GM18858 (cell line): Measurements from ENCODE around the gene HERC4.
"Not testable (repeated sequence)": the region's sequence is repeated elsewhere in the genome, so short reads cannot be mapped to it uniquely, and the experiment has no call there.

Source experiments
- ATAC-seq: cut with Tn5 transposase; IDR thresholded peaks from one replicate; pipeline ENCODE4 v1.9.1; 2021; ENCODE audit not compliant: unreplicated experiment

Gene HERC4

DNA sequence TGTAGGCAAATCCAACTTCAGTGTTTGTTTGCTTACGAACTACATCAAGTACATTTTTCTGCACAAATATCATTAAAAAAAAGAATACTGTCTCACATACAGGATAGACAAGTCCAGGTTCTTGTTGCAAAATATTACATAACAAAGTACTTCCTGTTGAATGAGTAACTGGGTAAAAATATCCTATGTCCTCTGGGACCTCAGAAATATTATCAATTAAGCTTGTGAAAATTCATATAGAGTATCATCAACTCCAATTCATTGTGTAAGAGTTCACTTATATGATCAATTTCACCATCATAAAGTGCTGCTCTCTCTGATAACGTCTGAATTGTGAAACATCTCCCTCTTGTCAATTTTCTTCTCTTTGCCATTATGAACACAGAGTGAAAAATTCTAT, 22.6 kb downstream of the HERC4 start:
- no peak for ATAC-seq

DNA sequence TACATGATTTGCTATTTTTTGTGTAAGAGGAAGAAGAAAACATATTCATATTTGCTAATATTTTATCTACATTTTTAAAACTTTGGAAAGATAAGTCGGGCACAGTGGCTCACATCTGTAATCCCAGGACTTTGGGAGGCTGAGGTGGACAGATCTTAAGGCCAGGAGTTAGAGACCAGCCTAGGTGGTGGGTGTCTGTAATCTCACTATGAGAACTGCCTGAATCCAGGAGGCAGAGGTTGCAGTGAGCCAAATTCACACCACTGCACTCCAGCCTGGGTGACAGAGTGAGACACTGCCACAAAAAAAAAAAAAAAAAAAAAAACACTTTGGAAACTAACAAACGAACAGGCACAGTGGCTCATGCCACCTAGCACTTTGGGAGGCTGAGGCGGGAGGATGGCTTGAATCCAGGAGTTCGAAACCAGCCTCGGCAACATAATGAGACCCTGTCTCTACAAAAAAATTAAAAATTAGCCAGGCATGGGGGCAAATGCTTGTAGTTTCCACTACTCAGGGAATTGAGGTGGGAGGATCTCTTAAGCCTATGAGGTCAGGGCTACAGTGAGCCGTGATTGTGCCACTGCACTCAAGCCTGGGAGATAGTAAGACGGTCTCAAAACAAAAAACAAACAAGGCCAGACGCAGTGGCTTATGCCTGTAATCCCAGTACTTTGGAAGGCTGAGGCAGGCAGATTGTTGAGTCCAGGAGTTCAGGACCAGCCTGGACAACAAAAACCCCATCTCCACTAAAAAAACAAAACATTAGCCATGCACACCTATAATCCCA, 25.6 kb downstream of the HERC4 start:
- no peak for ATAC-seq

DNA sequence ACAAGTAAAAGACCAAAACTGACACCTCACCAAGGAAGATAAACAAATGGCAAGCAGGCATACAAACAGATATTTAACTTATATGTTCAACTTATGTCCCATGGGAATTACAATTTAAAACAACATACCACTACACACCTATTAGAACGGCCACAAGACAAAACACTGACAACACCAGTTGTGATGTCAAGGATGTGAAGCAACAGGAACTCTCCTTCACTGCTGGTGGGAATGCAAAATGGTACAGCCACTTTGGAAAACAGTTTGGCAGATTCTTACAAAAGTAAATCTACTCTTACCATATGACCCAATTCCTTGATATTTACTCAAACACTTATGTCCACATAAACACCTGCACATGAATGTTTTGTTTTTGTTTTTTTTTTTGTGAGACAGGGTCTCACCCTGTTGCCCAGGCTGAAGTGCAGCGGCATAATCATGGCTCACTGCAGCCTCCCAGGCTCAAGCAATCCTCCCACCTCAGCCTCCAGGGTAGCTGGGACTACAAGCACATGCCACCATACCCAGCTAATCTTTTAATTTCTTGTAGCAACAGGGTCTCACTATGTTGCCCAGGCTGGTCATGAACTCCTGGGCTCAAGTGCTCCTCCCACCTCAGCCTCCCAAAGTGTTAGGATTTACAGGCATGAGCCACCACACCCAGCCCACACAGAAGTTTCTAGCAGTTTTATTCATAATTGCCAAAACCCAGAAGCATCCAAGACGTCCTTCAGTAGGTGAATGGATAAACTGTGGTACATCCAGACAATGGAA, 27.3 kb downstream of the HERC4 start:
- no peak for ATAC-seq

DNA sequence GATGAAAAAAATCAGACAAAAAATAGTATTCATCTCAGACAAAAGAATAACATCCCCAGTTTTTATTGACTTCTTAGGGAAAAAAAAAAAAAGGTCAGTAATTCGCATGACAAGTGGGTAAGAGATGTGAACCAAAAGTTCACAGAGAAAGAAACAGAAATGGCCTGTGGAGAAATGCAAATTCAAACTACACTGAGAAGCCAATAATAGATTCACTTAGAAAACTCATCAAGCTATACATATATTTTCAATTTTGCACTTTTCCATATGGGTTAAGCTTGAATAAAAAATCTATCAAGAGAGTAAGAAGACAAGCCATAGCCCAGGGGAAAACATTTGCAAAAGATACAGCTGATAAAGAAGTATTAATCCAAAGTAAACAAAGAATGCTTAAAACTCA, 28.0 kb downstream of the HERC4 start:
- no peak for ATAC-seq

DNA sequence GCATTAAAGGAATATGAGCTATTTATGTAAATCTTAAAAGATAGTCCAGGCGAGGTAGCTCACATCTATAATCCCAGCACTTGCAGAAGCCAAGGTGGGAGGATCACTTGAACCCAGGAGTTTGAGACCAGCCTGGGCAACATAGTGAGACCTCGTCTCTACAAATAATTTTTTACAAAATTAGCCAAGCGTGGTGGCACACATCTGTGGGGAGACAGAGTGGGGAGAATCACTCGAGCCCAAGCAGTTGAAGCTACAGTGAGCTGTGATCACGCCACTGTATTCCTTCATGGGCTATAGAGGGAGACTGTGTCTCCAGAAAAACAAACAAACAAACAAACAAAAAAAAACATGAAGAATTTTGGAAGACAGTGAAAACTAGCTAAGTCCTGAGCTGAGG, 28.4 kb downstream of the HERC4 start:
- ATAC-seq: no peak

DNA sequence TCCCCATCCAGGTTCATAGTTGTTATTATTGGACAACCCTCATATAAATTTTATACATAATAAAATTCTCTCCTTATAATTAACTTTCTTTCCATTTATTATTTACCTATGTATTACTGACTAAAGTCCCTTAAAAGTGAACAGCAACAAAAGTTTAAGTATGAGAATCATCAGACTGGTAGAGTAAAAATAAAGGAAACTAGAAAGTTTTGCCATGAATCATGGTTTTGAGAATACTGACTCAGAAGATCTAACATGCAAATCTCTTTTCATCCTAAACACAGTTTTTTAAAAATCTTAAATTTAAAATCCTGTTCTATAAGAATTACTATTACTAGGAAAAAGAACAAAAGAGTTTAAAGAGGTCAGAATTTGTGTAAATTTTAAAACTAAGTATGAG, 32.1 kb downstream of the HERC4 start:
- ATAC-seq: no peak

DNA sequence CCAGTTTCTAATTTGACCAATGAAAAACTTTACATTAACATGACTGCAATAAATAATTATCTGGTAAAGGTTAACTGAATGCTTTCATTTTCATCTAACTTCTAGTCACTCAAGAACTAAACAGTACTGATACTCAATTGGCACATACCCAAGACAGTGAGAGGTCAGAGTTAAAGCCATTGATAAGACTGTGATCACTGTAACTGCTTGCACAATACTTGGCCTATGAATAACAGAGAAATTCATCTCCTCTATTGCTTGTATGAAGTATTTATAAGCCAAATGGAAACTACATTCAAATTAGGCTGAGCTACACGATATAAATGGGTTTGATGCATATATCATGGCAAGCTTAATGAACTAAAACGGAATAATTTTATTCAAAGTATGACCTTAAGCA, 43.0 kb downstream of the HERC4 start:
- no peak for ATAC-seq

DNA sequence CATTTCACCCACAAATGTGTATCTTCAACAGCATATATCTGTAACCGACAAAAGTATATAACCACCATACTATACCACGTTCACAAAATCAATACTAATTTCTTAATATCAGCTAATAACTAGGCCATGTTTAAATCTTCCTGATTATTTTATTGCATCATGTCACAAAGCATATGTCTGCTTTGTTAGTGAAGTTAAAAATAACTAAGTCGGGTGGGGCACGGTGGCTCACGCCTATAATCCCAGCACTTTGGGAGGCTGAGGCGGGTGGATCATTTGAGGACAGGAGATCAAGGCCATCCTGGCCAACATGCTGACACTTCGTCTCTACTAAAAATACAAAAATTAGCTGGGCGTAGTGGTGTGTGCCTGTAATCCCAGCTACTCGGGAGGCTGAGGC, 47.7 kb downstream of the HERC4 start:
- no peak for ATAC-seq

DNA sequence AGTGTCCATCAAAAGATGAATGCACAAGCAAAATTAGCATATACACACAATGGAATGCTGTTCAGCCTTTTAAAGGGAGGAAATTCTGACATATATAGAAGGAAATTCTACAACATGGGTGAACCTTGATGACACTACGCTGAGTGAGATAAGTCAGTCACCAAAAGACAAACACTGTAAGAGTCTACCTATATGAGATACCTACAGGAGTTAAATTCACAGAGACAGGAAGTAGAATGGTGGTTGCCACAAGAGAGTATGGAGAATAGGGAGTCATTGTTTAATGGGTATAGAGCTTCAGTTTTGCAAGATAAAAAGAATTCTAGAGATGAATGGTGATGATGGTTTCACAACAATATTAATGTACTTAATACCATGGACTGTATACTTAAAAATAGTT, 51.8 kb downstream of the HERC4 start:
- ATAC-seq: no peak

DNA sequence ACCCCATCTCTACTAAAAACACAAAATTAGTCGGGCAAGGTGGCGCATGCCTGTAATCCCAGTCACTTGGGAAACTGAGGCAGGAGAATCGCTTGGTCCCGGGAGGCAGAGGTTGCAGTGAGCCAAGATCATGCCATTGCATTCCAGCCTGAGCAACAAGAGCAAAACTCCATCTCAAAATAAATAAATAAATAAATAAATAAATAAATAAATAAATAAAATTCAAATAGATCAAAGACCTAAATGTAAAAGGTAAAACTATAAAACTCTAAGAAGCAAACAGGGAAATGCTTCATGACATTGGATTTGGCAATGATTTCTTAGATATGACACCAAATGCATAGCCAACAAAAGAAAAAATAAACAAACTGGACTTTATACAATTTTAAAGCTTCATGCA, 52.8 kb downstream of the HERC4 start:
- not testable (repeated sequence) for ATAC-seq

DNA sequence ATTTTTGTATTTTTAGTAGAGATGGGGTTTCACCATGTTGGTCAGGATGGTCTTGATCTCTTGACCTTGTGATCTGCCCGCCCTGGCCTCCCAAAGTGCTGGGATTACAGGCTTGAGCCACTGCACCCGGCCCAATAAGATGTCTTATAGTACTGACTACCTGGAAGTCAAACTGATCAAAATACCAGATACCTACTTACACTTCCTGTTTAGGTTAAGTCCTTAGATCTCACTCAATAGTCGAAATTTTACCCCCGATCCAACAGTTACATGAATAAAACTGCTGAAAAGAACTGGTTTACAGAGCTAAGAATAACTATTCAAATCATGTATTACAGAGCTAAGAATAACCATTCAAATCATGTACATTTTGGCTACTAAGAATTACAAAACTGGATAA, 58.6 kb downstream of the HERC4 start:
- ATAC-seq: not testable (repeated sequence)

DNA sequence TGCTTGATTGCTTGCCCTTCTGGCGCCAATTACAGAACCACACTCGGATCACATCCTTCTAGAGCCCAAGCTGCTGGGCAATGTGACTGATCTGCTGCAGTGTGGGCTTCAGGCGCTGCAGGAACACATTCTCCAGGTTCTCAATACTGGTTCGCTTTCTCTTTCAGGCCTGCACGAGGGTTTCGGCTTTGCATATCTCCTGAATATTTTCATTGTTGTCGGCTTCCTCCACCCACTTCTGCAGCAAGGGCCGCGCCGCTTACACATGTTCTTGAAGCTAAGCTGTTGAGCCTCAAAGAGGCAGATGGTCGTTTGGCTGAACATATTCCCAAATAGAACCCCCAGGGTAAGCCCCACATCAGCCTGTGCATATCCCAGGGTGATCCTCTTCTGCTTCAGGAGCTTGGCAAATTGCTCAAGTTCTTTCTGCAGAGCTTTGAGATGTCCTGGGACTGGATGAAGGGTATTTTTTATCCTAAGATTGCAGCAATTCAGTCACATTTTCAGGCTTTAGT, 64.6 kb downstream of the HERC4 start:
- no peak for ATAC-seq

DNA sequence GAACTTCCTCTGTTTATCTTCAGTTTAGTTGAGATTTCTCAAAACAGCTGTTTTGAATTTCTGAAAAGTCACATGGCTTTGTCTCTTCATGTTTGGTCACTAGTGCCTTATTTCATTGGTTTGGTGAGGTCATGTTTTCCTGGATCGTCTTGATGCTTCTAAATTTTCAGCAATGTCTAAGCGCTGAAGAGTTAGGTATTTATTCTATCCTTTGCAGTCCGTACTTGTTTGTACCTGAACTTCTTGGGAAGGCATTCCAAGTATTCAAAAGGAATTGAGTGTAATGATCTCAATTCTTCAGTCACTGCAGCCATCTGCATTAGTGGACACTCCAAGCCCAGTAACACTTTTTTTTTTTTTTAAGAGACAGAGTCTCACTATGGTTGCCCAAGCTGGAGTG, 67.7 kb downstream of the HERC4 start:
- no peak for ATAC-seq

DNA sequence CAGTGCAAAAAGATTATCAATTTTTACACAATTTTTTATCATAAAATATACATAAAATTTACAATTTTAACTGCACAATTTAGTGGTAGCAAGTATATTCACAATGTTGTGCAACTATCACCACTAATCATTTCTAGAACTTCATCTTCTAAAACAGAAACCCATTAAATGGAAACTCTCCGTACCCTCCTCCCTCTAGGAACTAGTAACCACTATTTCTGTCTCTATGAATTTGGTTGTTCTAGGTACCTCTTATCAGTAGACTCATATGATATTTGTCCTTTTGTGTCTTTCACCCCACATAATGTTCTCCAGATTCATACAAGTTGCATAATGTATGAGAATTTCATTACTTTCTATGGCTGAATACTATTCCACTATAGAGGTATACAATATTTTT, 73.5 kb downstream of the HERC4 start:
- no peak for ATAC-seq

DNA sequence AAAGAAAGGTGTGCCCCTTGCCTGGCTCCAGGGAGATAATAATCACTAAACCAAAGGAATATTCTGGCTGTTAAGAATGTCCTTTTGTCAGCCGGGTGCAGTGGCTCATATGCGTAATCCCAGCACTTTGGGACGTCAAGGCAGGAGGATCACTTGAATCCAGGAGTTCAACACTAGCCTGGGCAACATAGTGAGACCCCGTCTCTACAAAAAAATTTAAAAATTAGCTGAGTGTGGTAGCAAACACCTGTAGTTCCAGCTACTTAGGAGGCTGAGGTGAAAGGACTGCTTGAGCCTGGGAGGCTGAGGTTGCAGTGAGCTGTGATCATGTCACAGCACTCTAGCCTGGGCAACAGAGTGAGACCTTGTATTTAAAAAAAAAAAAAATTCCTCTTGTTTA, 74.1 kb downstream of the HERC4 start:
- ATAC-seq: no peak

DNA sequence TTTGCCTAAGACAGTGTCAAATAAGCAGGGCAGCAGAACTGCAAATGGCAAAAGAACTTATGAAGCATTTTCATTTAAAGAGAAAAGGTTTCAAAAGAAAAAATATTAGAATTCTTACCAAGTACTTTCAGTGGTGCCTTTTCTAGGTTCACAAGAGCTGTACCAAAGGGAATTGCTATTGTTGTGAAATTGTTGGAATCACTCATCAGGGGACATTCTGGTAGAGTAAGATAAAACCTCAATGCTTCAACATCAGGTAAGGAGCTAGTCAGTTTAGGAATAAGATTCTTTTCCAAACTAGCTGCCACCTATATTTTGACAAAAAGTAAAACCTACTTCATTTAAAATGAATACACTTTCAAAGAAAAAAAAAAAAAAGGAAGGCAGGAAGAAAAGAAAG, 85.0 kb downstream of the HERC4 start:
- no peak for ATAC-seq

DNA sequence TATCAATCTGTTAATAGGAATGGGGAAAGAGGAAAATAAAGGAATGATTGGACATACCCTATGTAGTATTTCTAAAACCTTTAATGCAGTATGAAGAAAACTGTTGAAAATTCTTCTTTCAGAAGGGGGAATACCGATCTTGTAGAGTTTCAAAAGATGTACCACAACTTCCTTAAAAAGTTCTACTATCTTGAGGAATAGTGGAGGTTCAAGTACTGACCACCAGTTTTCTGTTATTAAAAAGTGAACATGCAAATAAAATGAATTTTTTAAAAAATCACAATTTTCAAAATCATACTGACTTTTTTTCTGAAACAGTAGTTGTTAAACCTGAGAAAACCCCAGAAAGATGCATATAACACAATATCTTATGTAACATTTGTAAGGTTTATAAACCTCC, 86.5 kb downstream of the HERC4 start:
- ATAC-seq: no peak

DNA sequence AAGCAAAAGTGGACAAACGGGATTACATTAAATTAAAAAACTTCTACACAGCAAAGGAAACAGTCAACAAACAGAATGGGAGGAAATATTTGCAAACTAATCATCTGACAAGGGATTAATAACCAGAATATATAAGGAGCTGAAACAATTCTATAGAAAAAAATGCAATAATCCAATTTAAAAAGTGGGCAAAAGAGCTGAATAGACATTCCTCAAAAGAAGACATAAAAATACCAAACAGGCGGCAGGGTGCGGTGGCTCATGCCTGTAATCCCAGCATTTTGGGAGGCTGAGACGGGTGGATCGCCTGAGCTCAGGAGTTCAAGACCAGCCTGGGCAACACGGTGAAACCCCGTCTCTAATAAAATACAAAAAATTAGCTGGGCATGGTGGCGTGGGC, 92.5 kb downstream of the HERC4 start:
- not testable (repeated sequence) for ATAC-seq

DNA sequence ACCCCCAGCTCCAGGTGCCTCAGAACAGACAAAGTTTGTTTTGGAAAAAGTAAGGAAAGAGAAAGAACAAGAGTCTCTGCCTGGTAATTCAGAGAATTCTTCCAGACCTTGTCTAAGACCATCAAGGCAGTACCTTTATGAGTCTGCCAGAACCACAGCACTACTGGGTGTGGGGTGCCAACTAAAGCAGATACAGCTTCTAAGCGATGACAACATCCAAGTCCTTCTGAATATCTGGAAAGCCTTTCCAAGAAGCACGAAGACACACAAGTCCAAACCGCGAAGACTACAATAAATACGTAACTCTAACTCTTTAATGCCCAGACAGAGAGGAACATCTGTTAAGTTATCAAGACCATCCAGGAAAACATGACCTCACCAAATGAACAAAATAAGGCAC, 96.3 kb downstream of the HERC4 start:
- ATAC-seq: no peak

DNA sequence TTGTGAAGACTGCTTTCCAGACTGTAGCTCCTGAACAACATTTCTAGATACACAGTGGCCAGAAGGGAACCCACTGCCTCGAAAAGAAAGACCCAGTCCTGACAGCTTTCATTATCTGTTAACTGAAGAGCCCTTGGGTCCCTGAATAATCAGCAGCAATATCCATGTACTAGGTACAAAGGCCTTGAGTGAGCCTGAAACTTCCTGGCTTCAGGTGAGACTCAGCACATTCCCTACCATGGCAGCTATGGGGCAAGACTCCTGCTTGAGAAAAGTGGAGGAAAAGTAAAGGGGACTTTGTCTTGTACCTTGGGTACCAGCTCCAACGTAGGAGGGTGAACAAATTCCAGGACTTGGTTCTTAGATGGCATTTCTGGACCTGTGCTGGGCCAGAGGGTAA, 97.8 kb downstream of the HERC4 start:
- no peak for ATAC-seq

DNA sequence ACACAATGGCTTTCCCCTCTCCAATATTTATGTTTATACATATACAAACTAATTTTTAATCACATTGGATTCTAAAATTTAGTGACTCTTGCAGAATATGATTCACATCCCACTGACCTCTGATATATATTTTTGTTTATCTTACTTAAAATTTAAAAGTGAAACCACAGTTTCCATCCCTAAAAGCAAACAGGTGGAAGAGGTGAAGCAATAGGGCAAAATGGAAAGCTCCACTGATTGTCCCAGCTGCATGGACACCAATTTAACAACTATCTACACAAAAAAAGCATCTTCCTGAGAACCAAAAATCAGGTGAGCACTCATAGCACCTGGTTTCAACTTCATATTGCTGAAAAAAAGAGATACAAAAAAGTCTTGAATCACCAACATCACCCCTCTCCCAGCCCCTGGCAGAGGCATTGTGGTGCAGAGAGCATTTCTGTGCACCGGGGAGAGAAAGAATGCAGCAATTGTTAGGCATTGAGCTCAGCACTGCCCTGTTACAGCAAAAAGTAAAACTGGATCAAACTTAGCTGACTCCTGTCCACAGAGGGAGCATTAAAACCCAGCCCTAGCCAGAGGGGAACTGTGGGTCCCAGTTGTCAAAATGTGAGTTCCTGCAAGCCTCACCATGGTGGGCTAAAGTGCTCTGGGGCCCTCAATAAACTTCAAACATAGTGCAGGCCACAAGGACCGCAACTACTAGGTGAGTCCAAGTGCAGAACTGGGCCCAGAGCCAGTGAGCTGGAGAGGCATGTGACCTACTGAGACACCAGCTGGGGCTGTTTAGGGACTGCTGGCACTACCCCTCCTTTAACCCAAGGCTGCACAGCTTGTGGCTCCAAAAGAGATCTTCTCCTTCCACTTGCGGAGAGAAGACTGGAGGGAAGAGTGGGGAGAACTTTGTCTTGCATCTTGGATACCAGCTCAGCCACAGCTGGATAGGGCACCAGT, 98.5 kb downstream of the HERC4 start:
- no peak for ATAC-seq
